ENCODE data around the gene SMG6.
"Not testable (repeated sequence)": the region's sequence is repeated elsewhere in the genome, so short reads cannot be mapped to it uniquely, and the experiment has no call there.

The SMG6 gene

DNA sequence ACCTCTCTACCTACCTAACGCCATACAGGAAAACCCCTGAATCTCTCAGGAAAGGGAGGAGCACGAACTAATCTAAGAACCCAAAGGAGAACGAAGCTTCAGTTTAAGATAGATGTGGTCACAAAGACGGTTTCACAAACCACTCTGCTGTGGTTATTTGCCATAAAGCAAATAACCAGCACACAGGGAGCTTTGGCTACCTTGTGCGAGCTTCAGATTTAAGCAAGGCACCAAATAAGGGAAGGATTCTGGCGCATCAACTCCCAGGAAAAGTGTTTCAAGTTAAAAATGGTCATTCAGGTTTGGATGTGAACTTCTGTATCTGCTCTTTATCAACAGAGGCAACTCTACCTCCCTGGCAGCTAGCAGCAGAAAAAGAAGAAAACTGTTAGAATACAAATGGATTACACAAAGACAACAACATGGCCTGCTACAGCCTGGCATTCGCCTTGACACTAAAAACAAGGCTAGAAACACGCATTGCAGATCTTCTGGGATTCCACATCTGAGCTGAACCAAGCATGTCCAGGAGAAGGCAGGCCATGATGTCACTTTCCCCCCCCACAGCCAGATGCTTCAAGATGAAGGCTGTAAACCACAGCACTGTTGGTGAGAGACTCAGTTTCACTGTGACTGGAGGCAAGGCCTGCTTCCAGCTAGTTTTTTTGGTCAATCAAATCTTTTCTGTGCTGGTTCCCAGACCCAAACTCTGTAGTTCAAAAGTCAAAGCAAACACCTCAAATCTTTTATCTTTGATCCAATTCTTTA is 43.6 kb downstream of the SMG6 start:
- peak in 4 of 5 donors; percentile 20 to 83 (median 25) for DNase-seq

DNA sequence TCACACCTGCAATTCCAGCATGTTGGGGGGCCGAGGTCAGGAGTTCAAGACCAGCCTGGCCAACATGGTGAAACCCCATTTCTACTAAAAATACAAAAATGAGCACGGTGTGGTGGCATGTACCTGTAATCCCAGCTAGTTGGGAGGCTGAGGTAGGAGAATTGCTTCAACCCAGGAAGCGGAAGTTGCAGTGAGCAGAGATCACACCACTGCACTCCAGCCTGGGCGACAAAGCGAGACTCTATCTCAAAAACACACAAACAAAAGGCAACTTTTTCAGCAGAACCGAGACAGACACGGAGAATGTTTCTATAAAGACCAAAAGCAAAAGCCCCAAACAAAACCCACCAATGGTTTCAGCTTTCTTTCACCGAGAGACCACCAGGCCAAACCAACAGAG is 44.8 kb downstream of the SMG6 start:
- DNase-seq, result not testable (repeated sequence)

DNA sequence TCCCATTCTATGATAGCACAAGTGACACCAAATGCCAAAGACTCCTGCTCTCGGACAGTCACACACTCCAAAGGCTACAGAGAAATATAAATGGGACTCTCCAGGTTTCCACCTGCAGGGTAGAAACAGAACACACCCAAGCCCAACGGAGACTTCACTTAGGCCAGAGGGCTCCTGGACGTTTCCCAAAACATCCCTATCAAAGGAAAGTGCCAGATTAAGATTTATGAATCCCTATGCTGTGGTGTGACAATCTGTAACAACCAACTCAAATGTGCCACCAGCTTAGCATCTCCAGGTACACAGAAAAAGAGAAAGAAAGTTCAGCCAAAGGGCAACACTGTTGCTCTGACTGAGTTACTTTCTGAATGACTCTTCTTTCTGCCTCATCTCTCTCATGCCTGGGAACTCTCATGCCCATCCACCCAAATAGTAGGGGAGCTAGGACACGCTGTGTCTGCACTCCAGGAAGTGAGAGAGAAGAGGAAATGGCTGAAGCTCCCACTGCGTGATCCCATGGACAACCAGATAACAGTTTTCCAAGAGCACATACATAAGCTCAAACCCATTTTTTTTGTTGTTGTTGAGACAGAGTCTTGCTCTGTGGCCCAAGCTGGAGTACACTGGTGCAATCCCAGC is 49.7 kb downstream of the SMG6 start:
- DNase-seq, result peak in 1 of 5 donors; percentile 70

DNA sequence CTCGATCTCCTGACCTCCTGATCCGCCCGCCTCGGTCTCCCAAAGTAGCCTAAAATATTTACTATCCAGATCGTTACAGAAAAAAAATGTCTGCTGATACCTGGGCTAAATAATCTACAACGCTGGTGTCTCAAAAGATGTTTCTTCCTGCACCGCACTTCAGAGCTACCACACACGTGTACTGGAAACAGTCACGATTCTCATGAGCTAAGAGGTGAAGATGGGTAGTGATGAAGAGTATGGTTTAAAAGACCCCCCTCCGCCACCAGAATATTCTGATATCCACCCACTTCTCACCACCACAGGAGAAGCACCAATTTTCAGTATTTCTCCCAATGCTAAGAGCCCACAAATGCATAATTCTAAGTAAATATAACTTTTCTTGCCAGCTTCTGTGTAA is 50.2 kb downstream of the SMG6 start:
- DNase-seq, result no peak

DNA sequence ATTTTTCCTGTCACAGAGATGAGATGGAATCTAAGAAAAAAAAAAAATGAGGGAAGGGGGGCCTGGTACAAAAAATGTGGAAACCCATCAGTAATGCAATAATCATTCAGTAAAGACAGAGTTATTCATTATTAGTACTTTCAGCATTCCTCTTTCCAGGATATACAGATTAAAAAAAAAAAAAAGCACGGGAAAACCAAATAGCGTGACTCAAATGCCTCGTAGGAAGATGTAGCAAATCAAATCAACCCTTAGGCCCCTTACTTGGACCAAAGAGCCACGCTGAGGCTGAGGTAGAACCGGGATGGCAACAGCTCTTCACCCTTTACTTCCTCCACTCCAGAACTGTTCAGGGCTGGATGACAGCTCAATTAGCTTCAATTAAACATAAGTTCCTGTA is 52.5 kb downstream of the SMG6 start:
- no peak for DNase-seq

DNA sequence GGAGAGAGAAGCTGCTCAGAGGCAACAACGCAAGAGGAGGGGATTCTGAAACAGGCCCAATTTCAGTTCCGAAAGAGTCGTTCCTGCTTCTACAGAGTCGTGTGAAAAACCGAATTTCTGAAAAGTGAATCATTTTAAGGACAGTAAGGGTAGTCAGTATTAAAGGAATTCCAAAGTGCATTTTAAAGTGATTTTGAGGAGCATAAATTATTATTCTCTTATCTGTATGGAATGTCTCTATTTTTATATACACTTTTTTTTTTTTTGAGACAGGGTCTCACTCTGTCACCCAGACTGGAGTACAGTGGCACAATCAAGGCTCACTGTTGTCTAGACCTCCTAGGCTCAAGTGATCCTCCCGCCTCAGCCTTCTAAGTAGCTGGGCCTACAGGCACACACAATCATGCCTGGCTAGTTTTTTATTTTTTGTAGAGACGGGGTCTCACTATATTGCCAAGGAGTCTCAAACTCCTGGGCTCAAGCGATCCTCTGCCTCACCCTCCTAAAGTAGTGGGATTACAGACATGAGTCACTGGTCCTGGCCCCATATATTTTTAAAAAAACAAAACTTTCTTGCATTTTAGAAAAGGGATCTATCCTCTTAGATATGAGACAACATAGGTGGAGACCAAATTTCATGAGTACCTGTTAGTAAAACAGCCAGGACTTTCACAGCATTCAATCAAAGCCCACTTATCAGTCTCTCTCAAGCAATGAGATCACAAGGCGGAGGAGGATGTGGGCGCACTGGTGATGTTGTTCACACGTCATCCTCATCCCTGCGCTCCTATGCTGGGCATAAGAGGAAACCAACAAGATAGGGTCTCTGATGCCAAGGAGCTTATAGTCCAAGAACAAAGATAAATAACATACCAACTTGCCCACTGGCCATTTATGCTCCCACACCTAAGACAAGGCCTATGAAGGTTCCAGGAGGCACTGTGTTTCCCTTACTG is 53.2 kb downstream of the SMG6 start:
- DNase-seq, result no peak

DNA sequence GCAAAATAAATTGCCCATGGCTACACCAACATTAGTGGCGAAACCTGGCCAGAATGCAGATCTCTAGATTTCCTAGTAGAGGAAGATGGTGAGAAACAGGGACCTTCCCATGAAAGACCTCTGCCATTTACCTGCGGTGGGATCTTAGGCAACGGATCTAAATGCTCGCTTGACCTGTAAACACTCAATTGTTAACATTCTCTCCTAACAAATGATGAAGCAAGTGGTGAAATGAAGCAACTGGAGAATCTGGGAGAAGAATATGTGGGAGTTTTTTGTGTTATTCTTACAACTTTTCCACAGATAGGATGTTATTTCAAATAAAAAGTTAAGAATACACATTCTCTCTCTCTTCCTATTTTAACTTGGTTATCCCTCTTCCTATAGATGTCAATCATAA is 56.6 kb downstream of the SMG6 start:
- no peak for DNase-seq

DNA sequence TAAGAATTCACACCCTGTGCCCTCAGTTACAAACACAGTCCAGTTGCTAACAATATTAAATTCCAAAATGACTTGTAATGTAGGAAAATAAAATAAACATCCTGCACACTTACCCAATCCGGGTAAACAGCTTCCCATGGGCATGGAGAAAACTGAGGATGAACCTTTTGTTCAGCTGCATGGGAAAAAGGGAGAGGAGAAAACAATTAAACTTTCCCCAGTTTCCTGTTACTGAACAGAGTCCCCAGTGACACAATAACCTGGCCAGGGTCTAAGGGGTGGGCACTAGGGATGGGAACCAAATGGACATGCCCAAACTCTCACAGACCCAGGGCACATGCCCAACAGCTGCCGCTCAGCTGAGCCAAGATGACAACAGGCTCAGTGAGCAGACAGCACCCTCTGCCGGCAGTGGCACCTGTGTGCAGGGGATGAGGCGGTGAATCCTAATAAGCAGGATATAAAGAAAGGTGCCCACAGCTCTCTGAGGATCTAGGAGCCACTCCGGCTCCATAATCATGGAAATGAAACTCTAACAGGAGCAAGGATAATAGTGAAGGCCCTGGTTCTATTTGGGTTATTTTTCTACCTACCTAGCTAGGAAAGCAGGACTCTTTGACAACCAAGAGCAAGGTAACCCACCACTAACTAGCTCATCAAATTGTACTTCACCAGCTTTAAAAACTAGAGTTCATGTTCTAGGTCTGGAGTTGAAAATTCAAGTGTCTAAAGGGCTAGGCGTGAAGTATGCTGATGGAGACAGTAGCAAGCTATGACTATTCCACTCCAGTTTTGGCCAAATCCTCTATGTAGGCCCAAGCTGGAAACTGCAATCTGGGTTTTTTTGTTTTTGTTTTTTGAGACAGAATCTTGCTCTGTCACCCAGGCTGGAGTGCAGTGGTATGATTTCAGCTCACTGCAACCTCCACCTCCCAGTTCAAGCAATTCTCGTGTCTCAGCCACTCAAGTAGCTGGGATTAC is 58.8 kb downstream of the SMG6 start:
- peak; percentile 60 to 78 (median 73) for DNase-seq

DNA sequence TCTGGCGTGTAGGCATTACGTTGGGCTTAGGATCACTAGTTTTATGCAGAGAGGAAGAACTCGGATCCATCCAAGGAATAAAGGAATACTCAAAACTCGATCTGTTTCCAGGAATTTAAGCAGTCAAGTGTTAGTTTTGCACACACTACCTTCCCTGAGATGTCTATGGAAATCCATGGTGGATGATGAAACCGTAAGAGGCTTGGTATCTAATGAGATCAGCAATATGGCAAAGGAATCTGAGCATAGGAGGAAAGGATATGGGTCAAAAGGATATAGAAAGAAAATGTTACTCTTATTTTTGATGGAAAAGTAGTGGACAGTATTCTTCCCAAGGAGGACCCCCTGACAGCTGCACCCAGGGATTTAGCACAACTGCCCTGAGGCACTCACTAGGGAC is 59.6 kb downstream of the SMG6 start:
- DNase-seq, result no peak

DNA sequence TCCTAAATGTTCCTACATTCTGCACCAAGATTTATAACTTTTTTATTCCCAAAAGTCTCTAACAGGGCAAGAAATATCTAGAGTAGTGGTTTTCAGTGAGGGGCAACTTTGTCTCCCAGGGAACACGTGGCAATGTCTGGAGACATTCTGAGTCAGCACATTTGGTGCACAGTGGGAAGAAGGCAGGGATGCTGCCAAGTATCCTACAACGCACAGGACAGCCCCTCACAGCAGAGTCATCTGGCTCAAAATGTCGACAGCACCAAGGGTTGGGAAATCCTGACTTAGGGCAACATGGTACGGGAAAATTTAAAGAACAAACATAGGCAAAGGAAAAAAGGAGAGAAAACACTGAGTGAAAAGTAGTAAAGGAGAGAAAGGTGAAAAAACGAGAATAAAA is 61.8 kb downstream of the SMG6 start:
- no peak for DNase-seq

DNA sequence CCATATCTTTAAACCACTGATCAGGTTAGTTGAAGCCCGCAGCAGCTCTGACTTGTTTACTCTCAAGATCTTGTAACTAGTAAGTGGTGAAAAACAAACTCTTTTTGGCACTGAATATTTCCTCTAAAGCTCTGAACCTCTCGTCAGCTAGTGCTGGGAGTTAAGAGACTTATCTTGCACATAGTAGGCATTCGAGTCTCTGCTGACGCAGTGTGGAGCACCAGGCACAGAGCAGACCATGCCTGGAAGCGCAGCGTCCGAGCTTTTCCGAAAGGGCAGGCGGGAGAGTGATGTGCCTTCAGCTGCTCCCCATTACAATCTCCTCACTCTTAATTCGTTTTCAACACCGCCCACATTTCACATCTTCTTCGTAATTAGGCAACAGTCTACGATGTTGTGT is 63.0 kb downstream of the SMG6 start:
- DNase-seq, result no peak

DNA sequence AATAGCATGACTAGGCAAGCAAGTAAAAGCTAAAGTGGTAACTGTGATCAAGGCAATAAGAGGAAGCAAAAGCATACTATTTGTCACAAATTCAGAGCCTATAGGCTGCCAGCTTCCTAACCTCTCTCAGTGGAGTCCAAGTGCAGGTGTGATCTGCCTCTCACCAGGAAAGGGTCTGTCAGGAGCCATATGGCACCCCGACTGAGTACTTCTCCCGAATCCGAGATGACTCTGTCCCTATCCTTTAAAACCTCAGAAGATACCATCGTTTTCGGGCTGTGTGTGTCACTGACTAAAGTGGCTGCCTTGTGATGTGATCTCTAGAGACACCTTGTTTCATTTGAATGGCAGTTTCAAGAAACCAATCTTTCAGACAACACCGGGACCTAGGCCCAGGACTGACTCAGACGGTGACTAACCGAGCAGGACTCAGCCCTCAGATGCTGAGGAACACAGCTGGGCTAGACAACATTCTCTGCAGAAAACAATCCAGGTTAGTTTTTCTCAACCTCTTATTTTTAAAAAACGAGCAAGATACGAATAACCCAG is 63.6 kb downstream of the SMG6 start:
- DNase-seq, result peak in 1 of 5 donors; percentile 45

DNA sequence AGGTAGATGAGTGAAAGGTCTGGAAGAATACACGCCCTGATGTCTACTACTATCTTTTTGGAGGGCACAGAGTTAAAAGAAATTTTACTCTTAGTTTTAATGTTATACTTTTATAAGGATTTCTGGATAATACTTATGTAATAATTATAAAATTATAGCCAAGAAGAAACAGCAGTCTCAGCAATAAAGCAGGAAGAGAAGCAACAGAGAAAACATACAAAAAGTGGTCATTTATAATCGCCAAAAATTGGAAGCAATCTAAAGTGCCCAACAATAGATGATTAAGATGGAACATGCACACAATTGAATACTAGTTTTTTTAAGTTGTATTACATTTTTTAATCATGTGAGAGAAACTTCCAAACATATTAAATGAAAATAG is 64.4 kb downstream of the SMG6 start:
- DNase-seq, result no peak

DNA sequence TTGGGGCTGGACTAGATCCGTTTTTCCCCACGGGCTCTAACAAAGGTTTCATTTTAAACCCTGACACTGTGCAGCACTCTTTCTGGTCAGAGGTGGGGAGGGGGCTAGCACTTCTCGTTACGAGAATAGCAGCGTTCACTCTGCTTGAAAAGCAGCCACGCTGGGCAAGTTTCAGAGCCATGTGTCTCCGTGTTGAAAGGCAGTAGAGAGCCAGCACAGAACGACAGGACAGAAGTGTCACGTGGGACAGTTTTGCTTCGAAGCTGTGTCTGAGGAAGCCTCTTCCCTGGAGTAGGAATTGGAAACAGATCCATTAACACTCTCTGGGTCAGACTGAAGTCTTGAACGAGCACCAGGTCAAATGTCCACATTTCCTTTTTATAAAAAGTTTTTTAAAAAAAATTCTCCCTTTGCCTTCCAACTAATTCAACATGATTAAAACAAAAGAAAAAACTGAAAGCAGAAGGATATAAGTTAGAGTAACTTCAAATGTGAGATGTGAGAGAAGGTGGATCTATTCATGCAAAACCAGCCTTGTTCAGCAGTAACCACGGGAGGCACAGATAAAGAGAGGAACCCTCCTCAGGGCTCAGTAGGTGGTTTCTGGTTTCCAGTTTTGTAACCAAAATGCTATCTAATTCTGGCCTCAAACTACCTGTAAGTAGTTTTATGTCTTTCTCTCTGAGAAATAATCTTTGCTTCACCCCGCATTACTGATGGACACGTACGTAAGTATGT is 65.0 kb downstream of the SMG6 start:
- no peak for DNase-seq

DNA sequence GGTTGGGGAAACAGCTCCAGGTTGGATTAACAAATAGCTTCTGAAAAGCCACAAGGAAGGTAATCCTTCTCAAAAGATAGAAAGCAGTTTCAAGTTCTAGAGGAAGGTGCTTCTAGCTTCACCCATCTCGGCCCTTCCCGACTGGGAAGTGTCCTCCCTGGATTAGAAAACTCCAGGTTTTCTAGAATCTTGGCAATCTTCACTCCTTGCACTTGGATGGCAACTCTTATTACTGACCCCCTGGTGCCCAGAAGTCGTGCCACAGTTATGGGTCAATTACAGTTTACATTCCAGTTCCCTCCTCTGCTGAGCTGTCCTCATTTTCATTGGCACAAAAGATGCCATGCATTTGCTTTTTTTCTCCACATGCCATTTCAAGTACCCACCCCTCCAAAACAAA is 65.6 kb downstream of the SMG6 start:
- DNase-seq, result no peak

DNA sequence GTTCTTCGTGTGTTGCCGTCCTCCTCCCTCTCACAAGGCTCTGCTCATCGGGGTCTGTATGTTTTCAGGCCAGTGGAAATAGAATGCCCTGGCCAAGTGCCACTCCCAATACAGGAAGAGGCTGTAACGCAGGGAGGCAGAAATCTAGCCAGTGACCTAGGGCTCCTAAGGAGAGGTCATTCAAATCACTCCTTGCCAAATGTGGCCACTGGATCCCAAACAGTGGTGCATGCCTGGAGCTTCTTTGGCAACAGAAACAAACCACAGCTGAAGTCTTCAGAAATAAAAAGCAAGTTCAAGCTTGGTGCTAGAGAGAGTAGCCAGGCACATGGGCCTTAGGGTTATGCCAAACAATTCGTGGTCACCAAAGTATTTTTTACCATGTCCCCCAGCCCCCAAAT is 66.1 kb downstream of the SMG6 start:
- DNase-seq, result no peak

DNA sequence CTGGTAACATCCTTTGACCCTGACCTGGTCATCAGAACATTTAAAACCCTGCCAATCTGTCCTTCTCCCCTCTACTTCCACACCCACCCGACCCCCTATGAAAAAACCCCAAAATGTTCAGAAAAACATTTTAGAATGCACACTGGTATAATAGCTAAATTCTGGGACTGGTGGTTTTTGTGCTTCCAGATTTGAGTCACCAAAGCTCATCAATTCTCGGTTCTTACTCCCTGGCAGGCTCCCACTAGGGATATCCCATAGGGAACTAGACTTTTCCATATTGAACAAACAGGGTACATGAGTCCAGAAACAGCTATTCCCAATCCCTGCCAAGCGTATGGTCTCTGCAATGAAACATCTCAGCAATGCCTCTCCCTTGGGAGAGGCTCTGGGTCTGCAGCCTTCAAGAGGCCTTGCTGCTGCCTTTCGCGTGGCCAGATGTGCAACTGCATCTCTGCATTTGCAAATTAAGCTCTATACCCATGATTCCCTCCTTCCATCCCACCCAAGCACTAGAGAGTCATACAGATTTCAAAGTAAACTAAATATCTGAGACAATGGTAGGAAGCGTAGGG is 67.7 kb downstream of the SMG6 start:
- no peak for DNase-seq

DNA sequence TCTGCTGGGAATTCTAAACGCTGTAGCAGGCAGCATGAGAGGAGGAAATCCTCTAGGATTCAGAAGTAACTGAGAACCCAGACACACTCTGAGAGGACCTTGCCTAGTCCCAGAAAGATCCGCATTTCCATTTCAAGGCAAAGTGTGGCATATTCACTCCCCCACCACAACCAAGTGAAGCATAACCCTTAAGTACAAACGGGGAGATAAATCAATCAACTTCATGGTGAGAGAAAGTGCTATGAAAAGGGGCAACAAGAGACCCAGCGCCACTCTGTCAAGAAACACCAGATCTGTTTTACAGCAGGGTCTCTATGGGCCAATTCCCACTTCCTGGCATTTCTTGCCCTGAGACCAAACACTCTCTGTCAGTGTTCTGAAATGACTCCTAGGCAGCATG is 68.3 kb downstream of the SMG6 start:
- DNase-seq, result no peak

DNA sequence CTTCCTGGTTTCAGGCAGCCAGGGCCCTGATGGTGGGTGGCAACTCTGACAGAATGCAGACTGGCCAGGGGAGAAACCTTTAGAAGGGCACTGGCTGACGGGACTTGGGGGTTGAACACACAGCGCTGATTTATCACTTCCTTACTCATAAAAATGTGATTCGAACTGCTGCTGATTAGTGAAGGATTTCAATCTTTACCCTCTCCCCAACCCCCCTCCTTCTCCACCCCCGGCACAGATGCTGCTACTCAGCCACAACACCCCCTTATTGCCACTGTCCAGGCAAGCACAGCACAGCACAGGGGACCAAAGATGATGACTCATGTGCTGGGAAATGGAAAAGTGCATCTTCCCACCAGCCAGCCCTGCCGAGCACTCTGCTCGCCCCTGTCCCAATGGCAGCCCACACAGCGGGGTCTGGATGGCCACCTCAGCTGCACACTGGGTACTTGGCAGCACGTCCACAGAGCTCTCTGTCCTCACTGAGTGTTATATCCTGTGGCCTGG is 70.1 kb downstream of the SMG6 start:
- no peak for DNase-seq

DNA sequence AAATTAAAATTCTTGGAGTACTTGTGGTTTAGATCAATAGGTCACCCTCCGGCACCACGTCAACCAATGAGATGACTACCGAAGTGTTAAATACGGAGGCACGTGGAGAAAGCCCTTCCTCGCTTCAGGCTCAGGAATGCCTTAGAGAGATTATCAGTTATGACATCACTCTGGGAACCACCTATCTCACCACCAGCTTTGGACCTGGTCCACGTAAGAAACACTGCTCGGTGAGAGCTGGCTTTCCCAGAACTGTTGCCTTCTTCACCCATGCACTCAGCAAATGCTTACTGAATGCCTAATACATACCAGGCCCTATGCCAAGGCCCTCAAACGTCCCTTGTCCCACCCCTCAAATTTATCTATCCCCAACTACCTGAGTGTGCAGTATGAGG is 71.3 kb downstream of the SMG6 start:
- DNase-seq, result no peak

DNA sequence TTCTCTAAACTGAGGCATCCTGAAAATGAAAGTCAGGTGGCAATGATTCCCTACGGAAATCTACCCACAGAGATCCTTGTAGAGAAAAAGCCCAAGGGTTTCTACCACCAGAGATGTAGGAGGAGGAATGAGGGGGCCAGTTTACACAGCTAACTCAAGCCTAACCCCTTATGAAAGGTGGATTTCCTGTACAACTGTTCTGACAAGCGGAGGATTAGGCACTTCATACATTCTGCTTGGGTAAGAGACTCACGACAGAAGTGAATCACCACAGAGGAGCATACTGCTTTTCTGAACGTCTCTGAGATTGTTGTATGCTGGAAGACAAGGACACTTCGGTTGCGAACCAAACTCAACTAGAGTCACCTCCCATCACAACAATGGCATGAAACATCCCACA is 72.7 kb downstream of the SMG6 start:
- DNase-seq, result no peak

Data from T-helper 1 cell (primary cell).